Fibroblast of mammary gland (primary cell): ENCODE results near the gene MBL2.

Source experiments
- DNase-seq: peaks from one replicate; pipeline ENCODE4 v3.0.0-alpha.2; 2010; ENCODE audit warnings: low read depth
- H3K4me3 ChIP-seq: 2 replicates; pipeline ENCODE4 v1.5.1; 2011; ENCODE audit warnings: low read depth, mild to moderate bottlenecking, low read length, moderate library complexity; ENCODE audit not compliant: control insufficient read depth
- TF ChIP-seq, protein P1 (sequence below): conservative IDR thresholded peaks from 2 replicates; pipeline ENCODE4 v1.5.1; 2011; ENCODE audit warnings: low read depth, low read length, inconsistent platforms; ENCODE audit not compliant: control insufficient read depth, insufficient read depth

Gene MBL2

DNA sequence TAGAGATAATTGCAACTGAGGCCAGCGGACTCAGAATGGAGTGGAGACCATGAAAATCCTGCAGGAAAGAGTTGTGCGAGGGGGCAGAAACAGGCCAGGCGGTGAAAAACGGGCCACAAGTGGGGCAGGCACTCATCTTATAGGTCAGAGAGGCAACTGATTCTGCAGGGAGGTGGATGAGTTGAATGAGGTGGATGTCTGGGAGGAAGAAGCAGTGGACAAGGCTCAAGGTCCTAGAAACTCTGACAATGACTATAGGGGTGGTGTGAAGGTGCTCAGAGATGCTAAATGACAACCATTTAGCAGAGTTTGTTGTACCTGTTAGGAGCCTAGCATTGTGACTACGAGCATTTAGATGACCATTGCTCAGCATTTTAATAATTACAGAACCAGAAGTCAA, 33.6 kb downstream of the MBL2 start:
- DNase-seq: no peak
- H3K4me3 ChIP-seq: no peak overlapping the region
- TF ChIP-seq, protein P1, sequence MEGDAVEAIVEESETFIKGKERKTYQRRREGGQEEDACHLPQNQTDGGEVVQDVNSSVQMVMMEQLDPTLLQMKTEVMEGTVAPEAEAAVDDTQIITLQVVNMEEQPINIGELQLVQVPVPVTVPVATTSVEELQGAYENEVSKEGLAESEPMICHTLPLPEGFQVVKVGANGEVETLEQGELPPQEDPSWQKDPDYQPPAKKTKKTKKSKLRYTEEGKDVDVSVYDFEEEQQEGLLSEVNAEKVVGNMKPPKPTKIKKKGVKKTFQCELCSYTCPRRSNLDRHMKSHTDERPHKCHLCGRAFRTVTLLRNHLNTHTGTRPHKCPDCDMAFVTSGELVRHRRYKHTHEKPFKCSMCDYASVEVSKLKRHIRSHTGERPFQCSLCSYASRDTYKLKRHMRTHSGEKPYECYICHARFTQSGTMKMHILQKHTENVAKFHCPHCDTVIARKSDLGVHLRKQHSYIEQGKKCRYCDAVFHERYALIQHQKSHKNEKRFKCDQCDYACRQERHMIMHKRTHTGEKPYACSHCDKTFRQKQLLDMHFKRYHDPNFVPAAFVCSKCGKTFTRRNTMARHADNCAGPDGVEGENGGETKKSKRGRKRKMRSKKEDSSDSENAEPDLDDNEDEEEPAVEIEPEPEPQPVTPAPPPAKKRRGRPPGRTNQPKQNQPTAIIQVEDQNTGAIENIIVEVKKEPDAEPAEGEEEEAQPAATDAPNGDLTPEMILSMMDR: no peak

DNA sequence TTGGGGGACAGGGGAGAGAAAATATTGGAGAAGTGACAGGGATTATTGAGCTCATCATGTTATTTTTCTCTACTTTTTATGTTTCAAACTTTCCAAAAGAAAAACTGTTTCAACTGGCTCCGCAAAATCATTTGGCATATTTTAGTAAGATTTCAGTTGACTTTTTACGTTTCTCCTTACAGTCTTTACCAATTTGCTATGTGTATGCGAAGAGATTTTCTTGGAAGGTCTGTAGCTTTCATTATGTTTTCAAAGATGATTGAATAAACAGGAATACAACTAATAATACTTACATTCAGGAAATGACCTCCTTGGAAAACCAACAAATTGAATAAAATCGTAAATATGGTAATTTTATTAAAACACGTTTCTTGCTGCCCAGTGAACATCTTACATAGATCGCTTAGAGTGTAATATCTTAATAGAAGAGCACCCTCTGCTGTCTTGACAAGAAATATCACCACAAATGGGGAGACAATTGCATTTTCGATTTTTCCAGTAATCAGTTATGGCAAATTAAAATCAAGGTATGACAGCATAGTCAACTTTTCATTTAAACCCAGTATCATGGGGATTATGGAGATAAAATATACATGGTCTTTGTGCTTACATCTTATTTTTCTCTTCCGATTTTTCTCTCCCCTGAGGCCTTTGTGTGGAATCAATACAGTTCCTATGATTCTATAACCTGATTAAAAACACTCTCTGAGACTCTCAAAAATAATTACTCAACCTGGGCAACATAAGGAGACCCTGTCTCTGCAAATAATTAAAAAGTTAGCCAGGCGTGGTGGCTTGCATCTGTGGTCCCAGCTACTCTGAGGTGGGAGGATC, 43.1 kb downstream of the MBL2 start:
- peak; percentile 38 for DNase-seq
- TF ChIP-seq, protein P1: peak; percentile 46
- H3K4me3 ChIP-seq: no peak overlapping the region

DNA sequence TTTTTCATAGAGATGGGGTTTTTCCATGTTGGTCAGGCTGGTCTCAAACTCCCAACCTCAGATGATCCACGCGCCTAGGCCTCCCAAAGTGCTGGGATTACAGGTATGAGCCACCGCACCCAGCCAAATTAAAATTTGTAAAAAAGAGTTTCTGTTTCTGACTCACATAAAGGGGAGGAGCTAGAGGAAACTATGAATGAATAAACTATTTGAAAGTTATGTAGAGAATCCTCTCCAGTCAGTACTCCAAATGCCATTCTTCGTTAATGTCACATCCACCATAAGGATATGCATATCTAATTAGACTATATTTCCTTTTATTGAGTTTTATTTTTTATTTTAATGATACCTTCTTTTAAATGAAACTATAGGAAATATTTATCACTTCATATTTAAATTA, 52.6 kb downstream of the MBL2 start:
- TF ChIP-seq, protein P1: no peak

More for the DNA sequence above, 52.6 kb downstream of the MBL2 start:
- H3K4me3 ChIP-seq: no peak overlapping the region
- DNase-seq: no peak
